H1 (cell line): Measurements from ENCODE around the gene SLC22A2. TPM values are rescaled to one million over a fixed set of nuclear protein-coding genes. Genes with fewer than 3 reads are reported as not detected.

Experiments
- BCL11A ChIP-seq, 2 experiments: IDR thresholded peaks; one replicate each; pipeline ENCODE4 v1.6.1; 2011; ENCODE audit warnings: low read depth in 2 of 2, low read length in 2 of 2, mild to moderate bottlenecking in 2 of 2
- EGR1 ChIP-seq: IDR thresholded peaks from 2 replicates; pipeline ENCODE4 v1.6.1; 2011; ENCODE audit warnings: low read depth, low read length, borderline replicate concordance
- GABPA ChIP-seq: IDR thresholded peaks from 2 replicates; pipeline ENCODE4 v1.6.1; 2011; ENCODE audit warnings: mild to moderate bottlenecking, low read length, moderate library complexity, borderline replicate concordance; ENCODE audit not compliant: insufficient read depth
- KDM4A ChIP-seq: IDR thresholded peaks from one replicate; pipeline ENCODE4 v1.7.1; 2012; ENCODE audit warnings: low read depth, mild to moderate bottlenecking, moderate library complexity, low read length, inconsistent platforms; ENCODE audit not compliant: severe bottlenecking
- RAD21 ChIP-seq, 2 experiments: IDR thresholded peaks in 1 of 2; conservative IDR thresholded peaks in 1 of 2; 2 replicates each; pipeline ENCODE4 v1.6.1; 2011; ENCODE audit warnings: low read depth in 2 of 2, low read length in 2 of 2, improper control_type of control experiment in 1 of 2, inconsistent platforms in 1 of 2, mild to moderate bottlenecking in 1 of 2, moderate library complexity in 1 of 2
- RXRA ChIP-seq: IDR thresholded peaks from 2 replicates; pipeline ENCODE4 v1.6.1; 2011; ENCODE audit warnings: low read depth, mild to moderate bottlenecking, low read length, moderate library complexity; ENCODE audit not compliant: insufficient read depth
- polyA plus RNA-seq, 7 experiments: library from polyadenylated mRNA; depleted of rRNA in 3 of 7; stranded (reverse) in 5 of 7; unstranded in 2 of 7; fragments of >200 nt in 5 of 7; fragments of 200-250 nt in 2 of 7; gene quantifications; 1 replicate in 5 of 7; 2 replicates in 1 of 7; 4 replicates in 1 of 7; pipeline versions ENCODE4 v1.2.1 to v1.2.3, GENCODE V29; 2011 to 2013; ENCODE audit warnings: missing spikeins in 2 of 7, mixed read lengths in 2 of 7
- total RNA-seq: library from RNA; stranded (reverse); fragmentation: NEBNext Ultra II Directional; extraction: Animal tissue kit (Norgen Biotek cat#: 25700); gene quantifications from 2 replicates; pipeline ENCODE4 v1.2.1, GENCODE V29; 2021

Gene SLC22A2
- total and polyA plus RNA-seq, 2 of the 8 experiments (the other 6 are each of a cell fraction or from before 2014, with no cell fraction given): 0.23 to 1.4 TPM

GRCh38 chr6:160297310-160297709 lies 38.7 kb upstream of the SLC22A2 start (continued):
- peak; percentile 81 to 89 for TF ChIP-seq RAD21 (IDR thresholded peaks at IDR 0.05 in 1 of 2, conservative IDR thresholded peaks at IDR 0.05 in 1 of 2; ENCODE audit: low read depth in 2 of 2, low read length in 2 of 2)
- TF ChIP-seq EGR1: no peak
- TF ChIP-seq GABPA: no peak
- TF ChIP-seq RXRA: no peak
- no peak for TF ChIP-seq KDM4A
- no peak for TF ChIP-seq BCL11A (IDR thresholded peaks at IDR 0.05; ENCODE audit: low read depth in 2 of 2, low read length in 2 of 2)
- TF ChIP-seq, all 59 proteins: peak for 2
